Islet precursor cell (in vitro differentiated cells): ENCODE results near the gene TTC31.

Source experiments
- DNase-seq: peaks from one replicate; pipeline ENCODE4 v3.0.0-alpha.2; 2018

Gene TTC31

GRCh38 chr2:74505448-74506246 is 22.8 kb downstream of the TTC31 start:
- DNase-seq = no peak

- DNase-seq = peak; percentile 99
These were observed 24.5 kb downstream of the TTC31 start, which contains the start of gene PCGF1 for GRCh38 chr2:74507145-74507925. TSS of gene PCGF1 (minus strand) at chr2:74507695. CDS start at chr2:74507668, 27 bp downstream.

GRCh38 chr2:74507926-74508520 is 25.1 kb downstream of the TTC31 start:
- peak; percentile 84 for DNase-seq

- DNase-seq = no peak
These were observed 27.4 kb downstream of the TTC31 start for GRCh38 chr2:74510272-74510671.

- DNase-seq = no peak
These were observed 28.5 kb downstream of the TTC31 start for GRCh38 chr2:74511104-74511989.

- no peak for DNase-seq
These were observed 30.1 kb downstream of the TTC31 start for GRCh38 chr2:74512744-74513604.

- no peak for DNase-seq
These were observed 30.9 kb downstream of the TTC31 start for GRCh38 chr2:74513605-74514367.

- peak; percentile 67 for DNase-seq
These were observed 31.7 kb downstream of the TTC31 start, which contains the start of gene TLX2 for GRCh38 chr2:74514368-74515270. TSS of gene TLX2 (plus strand) at chr2:74514450. CDS start at chr2:74514807, 357 bp downstream.

GRCh38 chr2:74515271-74515980 is 32.5 kb downstream of the TTC31 start:
- DNase-seq = peak; percentile 67

- peak; percentile 72 for DNase-seq
These were observed 33.2 kb downstream of the TTC31 start for GRCh38 chr2:74515981-74516633.

GRCh38 chr2:74516650-74517049 is 33.8 kb downstream of the TTC31 start:
- DNase-seq = no peak

- DNase-seq = no peak
These were observed 39.6 kb downstream of the TTC31 start for GRCh38 chr2:74522516-74522915.

GRCh38 chr2:74524005-74524404 is 41.1 kb downstream of the TTC31 start:
- DNase-seq = no peak

- DNase-seq = no peak
These were observed 42.3 kb downstream of the TTC31 start for GRCh38 chr2:74524955-74525716.

- DNase-seq = peak; percentile 68
These were observed 43.1 kb downstream of the TTC31 start, which contains the start of gene DQX1 for GRCh38 chr2:74525717-74526648. TSS of gene DQX1 (minus strand) at chr2:74526231. CDS start at chr2:74525729, 502 bp downstream.

- no peak for DNase-seq
These were observed 43.9 kb downstream of the TTC31 start for GRCh38 chr2:74526649-74527230.
